Measurements from ENCODE around the gene TNRC6C.

DNA sequence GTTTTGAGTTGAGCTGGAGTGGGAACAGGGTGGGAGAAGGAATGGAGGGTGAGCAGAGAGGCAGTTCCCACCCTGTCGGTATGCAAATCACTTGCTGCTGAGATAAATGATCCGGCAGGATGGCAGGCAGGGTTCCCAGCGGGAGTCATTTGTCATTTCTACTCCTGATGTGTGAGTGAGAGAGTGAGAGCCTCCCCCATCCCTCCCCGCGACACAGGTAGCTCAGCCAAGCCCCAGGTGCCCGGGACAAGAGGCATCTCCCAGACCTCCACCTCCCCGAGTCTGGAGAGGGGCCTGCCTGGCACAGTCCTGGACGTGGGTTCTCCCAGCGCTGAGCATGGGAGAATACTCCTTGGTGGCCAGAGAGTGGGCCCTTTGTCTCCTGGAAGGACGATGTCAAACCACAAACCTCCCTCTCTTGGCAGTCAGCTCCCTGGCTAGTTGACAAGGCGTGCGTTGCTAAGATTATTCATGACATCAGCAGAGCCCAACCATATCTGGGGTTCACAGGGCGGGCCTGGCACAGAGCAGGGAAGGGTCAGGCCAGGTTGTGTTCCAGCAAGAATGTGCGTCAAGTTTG is 33.7 kb upstream of the TNRC6C start:
- TF ChIP-seq, protein P1, sequence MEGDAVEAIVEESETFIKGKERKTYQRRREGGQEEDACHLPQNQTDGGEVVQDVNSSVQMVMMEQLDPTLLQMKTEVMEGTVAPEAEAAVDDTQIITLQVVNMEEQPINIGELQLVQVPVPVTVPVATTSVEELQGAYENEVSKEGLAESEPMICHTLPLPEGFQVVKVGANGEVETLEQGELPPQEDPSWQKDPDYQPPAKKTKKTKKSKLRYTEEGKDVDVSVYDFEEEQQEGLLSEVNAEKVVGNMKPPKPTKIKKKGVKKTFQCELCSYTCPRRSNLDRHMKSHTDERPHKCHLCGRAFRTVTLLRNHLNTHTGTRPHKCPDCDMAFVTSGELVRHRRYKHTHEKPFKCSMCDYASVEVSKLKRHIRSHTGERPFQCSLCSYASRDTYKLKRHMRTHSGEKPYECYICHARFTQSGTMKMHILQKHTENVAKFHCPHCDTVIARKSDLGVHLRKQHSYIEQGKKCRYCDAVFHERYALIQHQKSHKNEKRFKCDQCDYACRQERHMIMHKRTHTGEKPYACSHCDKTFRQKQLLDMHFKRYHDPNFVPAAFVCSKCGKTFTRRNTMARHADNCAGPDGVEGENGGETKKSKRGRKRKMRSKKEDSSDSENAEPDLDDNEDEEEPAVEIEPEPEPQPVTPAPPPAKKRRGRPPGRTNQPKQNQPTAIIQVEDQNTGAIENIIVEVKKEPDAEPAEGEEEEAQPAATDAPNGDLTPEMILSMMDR (IDR thresholded peaks at IDR 0.05 in 8 of 11, conservative IDR thresholded peaks at IDR 0.05 in 3 of 11), result no peak
- TF ChIP-seq POLR2AphosphoS5 (IDR thresholded peaks at IDR 0.05), result no peak
- no peak for TF ChIP-seq POLR2A (IDR thresholded peaks at IDR 0.05)

Data from spleen (tissue), 7 donors.